Dermis blood vessel endothelial cell (primary cell): ENCODE data around the gene KIAA1755. TPM values are rescaled to one million over a fixed set of nuclear protein-coding genes. Genes with fewer than 3 reads are reported as not detected.

Source experiments
- DNase-seq: peaks from one replicate; pipeline ENCODE4 v3.0.0; 2010
- total RNA-seq: library from RNA; depleted of rRNA; stranded (reverse); fragments of >200 nt; gene quantifications from 2 replicates; pipeline ENCODE4 v1.2.3, GENCODE V29; 2014

Gene KIAA1755
- total RNA-seq, 1 donor from 2014 or later: 0.51 TPM

DNA sequence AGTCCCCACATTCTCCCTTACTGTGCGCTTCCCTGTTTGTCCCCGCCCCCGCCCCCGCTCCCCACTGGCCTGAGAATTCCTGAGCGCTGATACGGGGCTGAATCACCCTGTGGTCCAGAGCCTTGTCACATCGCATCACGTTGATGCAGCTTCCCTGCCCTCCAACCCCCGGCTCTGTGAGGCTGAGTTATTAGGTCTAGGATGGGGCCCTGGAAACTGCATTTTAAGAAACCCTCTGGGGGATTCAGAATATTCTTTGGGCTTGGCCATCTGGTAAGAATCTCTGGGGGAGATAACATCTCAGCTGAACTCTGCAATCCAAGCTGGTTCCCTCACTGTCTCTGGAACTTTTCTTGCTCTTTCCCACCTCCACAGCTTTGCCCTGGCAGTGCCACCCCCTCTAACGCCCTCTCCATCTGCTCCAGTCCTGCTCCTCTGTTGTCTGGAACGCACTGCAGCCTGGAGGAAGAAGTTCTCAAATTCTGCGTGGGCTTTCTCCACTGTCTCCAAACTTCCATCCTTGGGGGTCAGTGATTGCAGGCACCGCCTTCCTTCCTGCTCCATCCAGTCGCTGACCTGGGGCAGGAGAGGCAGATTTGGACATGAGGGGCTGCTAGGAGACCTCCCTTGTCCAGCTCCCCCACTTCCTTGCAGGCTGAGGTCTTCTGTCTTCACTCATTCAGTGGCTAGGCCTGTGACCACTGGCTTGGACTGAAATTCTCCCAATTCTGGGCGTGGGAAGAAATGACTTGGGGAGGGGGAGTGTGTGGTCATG is 42.6 kb downstream of the KIAA1755 start:
- peak; percentile 76 for DNase-seq

DNA sequence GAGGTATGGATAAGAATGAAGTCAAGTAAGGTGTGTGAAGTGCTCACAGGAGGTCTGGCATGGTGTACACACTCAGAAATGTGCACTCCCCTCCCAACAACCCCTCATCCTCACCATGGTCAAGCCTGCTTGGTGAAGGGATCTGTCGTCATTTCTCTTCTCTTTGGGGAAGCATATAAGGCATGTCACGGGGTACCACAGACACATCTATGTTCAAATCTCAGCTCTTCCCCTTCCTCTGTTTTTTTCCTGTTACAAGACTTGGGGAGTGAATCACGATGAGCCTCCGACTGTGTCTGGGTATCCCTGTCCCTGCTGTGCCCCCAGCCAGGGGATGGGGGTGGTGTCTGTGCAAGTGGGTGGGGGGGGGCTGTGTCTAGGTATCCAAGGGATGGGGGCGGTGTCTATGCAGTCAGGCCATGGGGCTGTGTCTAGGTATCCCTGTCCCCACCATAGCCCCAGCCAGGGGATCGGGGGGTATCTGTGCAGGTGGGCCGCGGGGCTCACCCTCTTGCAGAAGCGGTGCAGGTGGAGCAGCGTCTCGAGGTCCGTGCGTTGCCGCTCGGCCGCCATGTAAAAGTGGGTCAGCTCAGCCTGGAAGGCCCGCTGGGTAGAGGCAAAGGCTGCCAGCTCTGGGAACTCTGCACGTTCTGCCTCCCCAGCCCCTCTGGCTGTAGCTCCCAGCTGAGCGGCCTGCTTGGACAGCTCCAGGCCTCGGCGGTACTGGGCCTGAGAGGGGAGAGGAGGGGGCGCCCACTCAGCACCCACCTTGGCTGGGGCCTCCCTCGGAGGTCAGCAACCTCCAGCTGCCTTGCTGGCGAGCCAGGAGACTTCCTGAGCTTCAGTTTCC is 43.6 kb downstream of the KIAA1755 start:
- DNase-seq: no peak

DNA sequence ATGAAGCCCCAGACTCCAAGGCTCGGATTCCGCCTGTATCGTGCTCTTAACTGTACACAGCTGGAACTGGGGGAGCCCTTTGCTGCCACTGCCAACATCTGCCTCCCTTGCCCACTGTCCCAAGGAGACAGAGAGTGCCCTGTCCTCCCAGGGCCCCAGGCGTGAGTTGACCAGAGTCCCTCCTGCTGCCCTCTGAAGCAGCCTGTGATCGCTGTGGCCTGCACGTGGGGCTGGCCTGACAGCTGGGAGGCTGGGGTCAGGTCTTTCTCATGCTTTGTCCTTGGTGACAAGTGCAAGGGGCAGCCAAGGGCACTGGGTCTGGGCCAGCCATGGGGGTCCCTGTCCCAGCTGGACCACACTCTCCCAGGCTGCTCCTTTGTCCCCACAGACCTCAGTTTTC is 44.3 kb downstream of the KIAA1755 start:
- DNase-seq: no peak

DNA sequence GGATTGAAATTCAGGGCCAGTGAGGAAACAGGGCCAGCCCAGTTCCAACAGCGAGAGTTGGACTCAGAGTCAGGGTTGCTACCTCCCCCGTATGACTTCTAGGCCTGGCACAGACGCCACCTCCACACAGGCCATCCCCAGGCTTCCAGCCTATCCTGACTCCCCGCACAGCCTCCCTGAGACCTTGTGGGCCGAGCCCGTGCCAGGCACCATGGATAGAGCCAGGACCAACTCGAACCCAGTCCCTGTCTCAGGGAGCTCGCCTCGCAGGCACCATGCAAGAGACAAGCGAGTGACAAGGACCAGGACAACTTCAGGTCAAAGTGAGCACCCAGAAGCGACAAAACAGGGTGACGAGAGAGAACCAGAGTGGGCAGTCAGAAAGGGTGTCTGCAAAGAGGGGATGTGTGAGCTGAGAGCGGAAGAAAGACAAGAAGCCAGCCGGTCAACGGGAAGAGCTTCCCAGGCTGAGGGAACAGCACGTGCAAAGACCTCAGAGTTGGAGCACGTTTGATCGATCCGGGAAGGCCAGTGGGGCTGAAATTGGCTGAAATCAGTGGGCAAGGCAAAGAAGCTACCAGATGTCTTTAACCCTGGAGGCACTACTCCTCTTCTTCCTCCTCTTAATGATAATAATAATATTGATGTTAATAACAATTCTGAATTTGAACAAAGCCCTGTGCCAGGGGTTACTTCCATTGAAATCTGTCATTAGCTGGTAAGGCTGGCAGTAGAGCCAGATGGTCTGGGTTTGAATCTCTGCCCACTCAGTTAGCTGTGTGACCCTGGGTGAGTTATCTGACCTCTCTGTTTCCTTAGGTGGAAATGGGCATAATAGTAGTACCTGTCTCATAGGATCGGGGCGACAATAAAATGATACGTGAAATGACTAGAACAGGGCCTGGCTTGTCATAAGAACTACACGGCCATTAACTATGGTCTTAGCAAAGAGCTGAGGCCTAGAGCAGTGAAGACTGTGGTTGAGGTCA is 45.0 kb downstream of the KIAA1755 start:
- no peak for DNase-seq

DNA sequence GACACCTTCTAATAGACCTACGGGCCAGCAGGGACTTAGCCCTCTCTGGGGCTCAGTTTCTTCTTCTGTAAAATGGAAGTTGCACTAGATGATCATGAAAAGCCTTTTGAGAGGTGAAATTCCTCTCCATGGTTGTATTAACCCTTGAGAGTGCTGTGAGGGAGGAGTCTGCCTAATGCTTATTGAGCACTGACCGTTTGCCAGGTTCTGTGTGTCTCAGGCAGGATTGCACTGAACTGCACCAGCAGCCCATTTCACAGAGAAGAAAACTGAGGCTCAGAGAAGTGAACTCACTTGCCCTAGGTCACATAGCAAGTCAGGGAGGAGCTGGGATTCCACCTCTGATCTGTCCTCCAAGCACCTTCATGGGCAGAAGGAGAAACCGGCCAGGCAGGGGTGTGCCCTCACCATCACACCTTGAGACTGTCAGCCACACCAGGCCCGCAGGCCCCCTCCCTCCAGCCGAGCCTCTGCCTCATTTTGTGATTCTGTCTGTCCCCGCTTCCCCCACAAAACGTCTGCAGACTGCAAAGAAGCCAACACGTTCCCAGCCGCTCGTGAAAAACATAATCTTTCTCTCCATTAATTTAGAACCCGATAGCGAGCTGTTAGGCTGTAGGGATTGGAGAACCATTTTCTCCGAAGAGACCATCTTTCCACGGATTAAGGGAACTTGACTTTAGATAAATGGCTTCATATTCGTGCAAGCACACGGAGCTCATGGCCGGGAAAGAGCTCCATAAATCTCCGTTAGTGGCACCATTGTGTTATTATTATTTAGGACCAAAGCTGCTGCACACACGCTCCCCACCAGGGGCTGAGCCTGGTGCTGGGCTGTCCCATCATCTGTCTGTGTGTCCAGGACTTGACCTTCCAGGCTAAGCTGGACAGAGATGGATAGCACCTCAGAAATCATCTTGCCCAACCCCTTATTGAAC is 46.0 kb downstream of the KIAA1755 start:
- DNase-seq: no peak

DNA sequence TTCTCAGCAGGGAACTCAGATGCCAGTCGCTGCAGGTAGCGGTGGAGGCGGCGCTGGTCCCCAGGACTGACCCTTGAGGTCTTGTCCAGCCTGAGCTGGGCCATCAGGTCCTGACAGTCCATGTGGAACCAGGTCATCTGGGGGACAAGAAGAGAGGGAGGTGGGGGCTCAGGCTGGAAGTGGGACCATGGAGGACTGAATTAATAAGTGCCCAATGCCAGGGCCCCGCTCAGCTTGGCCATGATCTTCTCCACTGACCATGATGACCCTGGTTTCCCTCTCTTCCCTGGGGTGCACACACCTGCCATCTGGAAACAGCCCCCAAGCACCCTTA is 47.0 kb downstream of the KIAA1755 start:
- DNase-seq: no peak

DNA sequence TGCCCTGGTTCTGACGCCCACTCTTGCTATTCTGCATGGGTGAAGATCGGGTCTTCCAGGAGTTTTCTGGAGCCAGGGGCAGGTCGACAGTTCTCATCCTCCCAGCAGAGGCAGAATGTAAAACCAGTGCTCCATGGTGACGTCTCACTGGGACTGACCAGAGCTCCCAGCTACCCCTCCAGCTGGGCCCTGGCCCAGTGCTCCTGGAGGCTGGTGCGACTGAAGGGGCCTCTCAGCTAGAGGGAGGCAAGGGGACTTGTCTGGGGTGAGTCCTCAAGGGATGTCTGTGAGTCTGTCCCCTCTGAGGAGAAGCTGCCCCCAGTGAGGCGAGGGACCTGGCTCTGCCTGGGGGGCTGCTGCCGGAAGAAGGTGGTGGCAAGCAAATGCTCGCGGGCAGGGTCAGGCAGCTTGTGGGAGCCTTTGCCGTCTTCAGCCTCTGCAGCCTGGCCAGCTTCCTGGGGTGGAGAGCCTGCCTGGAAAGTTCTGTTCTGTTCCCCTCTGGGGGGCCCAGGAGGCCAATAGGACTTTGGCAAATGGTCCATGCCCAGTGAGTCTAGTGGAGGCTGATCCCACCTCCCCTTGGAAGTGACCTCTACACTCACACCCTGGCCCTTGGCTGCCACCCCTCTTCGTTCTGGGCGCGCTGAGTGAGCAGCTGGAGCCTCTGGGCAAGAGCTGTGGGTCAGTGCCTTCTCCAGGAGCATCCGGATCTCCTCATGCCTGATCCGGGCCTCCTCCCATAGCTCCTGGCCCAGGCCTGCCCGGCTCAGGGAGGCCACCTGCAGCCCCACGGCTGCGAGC is 47.5 kb downstream of the KIAA1755 start:
- DNase-seq: no peak

DNA sequence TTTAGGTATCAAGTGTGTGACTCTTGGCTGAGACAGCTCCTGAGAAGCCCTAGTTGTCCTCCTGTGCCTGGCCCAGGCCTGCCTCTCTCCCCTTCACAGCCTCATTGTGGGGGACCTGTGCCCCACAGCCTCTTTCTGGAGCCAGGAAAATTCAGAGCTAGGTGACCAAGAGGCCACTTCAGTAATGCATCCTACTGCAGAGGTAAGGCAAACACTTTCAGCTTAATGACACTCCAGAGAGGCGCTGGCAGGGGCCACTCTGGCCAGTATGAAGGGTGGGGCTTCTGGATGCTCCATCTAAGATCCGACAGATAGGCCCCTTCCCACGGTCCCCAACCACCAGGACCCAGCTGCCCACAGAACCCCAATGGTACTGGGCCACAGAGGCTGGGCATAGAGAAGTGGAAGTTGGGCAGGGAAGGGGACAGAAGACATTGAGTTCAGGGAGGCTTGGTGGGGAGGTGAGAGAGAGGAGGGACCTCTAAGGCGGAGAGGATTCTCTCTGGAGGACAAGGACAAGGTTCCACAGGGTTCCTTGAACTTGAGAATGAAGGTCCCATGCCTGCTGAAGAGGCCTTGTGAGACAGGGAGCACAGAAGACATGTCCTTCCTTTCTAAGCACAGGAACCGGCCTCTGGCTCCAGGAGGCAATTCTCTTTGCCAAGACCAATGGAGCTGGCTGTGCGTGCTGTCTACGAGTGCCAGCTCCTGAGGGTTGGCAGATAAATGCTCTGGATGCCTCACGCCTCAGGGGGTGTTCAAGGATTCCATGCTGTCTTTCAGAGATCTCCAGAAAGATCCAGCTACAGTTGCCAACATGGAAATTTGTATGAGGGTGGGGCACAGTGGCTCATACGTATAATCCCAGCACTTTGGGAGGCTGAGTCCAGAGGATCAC is 49.1 kb downstream of the KIAA1755 start:
- DNase-seq: no peak

DNA sequence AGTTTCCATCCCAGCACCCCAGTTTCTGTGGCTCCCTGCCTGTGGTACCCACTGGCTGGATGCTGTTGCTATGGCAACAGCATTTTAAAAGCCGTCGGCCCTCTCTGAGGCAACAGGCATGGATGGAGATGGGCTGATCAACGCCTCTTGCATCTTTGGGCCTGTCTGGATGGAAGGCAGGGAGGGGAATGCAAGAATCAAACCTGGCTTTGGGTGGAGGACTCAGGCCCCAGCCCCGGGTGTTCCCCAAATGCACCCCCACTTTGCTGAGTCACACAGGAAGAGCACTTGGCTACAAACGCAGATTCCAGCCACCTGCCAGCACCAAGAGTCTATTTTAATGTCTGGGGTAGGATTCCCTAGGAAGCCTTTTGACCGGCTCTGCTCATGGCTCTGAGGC is 49.8 kb downstream of the KIAA1755 start:
- no peak for DNase-seq

DNA sequence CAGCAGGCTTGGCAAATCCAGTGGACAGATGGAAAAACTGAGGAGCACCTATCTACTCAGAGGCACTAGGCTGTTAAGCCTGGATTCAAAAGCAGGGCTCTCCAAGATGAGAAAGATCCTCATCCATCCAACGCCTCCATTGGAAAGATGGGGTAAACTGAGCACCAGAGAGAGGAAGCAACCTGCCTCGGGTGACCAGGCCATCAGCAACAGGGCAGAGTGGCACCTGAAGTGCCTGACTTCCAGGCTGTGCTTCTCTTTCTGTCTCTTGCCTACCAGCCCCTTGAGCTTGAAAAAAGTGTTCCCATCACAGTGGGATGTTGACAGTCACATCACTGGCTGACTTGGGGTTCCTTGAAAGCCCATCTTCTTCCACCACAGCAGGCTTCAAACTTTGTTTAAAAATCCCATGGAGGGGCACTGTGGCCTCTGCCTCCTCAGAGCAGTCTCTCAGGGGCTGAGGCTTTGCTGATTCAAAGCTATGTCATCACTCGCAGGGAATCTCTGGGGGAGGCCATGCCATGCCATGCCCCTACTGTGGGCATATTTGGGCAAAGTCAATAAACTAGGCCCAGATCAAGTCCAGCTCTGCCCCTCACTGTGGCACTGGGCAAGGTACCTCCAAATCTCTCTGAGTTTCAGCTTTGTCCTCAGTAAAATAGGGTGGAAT is 50.7 kb downstream of the KIAA1755 start:
- no peak for DNase-seq

DNA sequence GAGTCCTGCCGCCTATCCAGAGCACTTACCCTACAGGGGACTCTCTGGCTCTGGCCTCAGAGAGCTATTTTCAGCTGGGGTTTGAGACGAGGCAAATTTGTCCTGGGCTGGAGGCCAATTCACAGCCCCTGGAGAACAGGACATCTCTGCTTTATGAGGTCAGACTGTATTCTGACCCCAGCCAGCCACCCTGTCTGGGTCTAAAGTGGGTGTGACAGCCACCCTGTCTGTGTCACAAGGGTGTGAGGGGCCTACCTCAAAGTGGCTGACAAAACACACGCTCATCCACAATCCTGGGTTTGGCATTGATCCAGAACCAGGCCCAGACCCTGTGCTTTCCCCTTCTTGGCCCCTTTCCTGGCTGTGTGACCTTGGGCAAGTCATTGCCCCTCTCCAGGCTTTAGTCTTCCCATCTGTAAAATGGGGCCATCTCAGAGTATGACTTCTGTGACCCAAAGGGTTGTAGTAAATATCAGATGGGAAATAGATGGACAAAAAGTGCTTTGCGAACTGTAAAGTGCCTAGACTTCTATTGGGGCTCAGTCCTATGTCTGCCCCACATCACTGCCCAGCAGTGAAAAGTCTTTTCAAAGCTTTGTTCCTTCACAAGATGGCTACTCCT is 51.4 kb downstream of the KIAA1755 start:
- DNase-seq: no peak

DNA sequence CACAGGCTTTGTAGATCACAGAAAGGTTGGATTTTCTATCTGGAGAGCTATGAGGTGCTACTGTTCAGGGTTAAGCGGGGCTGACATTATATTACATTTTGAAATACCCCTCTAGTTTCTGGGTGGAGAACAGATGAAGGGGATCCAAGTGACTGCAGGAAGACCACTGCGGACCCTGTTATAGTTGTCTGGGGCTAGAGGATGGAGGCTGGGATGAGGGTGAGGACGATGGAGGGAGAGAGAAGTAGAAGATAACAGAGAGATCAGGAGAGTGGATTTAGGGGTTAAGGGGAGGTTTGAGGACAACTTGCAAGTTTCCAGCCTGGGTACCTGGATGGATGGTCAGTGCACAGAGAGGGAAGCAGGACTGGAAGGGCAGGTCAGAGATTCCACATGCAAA is 52.0 kb downstream of the KIAA1755 start:
- no peak for DNase-seq

DNA sequence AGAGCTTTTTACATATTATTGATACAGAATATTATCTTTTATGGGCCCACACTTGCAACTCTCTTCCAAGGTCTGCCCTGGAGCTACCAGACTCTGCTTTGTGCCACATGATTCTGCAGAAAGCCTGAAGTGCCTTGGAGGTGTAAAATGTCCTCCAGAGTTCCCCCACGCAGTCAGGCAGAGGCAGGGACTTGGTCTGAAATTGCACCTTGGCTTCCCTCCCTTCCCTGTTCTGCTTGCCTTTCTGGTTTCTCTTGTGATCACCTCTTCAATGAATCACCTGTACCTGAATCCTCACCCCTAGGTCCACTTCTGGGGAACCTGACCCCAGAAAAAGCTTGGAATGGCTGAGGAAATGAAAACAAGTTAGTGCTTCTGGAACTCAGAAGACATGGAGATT is 52.4 kb downstream of the KIAA1755 start:
- no peak for DNase-seq

DNA sequence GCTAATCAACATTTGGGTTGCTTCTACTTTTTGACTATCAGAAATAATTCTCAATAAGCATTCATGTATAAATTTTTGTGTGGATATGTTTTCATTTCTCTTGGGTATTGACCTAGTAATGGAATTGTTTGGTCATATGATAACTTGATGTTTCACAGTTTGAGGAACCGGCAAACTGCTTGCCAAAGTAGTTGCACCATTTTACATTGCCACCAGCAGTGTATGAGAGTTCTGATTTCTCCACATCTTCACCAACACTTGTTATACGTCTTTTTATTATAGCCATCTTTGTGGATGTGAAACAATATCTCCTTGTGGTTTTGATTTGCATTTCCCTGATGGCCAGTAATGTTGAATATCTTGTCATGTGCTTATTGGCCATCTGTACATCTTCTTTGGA is 52.9 kb downstream of the KIAA1755 start:
- DNase-seq: no peak

DNA sequence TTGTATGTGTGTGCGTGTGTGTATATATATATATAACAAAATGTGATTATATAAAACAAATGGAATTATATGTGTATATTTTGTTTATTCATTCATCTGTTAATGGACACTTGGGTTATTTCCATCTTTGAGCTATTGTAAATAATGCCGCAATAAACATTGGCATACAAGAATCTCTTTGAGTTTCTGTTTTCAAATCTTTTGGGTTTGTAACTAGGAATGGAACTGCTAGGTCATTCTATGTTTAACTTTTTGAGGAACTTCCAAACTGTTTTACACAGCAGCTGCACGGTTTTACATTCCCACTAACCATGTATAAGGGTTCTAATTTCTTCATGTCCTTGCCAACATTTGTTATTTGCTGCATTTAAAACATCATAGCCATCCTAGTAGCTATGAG is 55.5 kb downstream of the KIAA1755 start:
- no peak for DNase-seq

DNA sequence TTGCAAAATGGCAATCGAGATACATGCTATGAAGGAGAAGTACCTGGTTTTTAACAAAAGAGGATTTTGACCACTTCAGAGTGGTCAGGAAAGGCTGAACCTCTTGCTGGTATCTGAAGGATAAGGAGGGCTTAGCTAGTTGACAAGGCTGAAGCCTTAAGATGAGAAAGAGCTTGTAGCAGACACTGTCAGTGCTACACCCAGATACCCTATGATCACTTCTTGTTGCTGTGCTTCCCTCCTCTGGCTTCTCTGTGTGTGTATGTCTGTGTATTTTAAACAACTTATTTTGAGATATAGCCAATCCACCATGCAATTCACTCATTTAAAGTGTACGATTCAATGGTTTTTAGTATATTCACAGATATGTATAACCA is 56.6 kb downstream of the KIAA1755 start:
- DNase-seq: no peak

DNA sequence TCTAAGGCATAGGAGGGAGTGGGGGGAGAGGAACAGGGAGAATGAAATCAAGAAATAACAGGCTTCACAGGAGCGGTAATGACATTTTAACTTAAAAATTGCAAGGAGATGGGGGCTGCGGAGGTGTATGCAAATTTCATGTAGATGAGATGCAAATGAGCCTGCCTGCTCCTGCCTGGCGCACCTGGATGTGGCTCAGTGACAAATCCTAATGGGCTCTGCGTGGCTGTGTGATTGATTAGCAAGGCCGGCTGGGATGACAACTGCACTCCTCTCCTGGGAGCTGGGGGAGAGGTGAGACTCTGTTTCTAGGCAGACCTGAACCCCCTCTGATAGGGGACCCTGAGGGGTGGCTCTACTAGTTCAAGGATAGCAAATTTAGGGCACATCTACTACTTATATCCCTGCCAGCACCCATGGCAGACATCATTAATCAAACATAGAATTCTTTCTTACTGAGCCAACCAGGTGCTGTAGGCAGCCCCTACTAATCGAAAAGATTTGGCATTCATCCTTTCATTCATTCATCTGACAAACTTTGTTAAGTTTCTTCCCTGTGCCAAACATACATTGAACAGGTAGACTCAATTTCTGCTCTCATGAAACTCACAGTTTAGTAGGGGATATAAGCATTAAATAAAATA is 57.1 kb downstream of the KIAA1755 start:
- DNase-seq: no peak

DNA sequence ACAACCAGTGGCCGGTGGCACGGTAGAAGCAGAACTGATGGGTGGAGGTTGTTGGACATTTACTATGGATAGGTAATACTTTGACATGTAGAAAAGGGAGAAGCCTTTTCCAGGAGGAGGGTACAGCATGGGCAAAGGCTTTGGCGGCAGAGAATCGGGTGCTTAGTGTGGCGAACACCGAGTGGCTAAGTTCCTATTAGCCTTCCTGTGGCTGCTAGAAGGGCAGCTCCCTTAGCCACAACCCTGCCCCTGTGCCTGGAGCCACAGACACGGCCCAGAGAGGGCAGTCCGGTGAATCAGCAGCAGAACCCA is 57.6 kb downstream of the KIAA1755 start:
- DNase-seq: no peak
